Esophagus muscularis mucosa (tissue), 4 donors: ENCODE results near the gene ZIK1. TPM values are rescaled to one million over a fixed set of nuclear protein-coding genes. Genes with fewer than 3 reads are reported as not detected.

Experiments
- DNase-seq: peaks from one replicate; pipeline ENCODE4 v3.0.0-alpha.2; 2017; ENCODE audit errors: extremely low spot score
- H3K27ac ChIP-seq, 4 donors: fragments of 200-600 bp; sonication (generic); replicated peaks in 1 of 4; 1 replicate in 3 of 4; 2 replicates in 1 of 4; pipeline ENCODE4 v1.5.1; 2016 to 2019; ENCODE audit warnings: mild to moderate bottlenecking in 1 of 4
- H3K27me3 ChIP-seq, 4 donors: fragments of 200-600 bp; sonication (generic); one replicate each; pipeline versions ENCODE4 v1.5.1 to v1.6.0; 2016 to 2019
- H3K36me3 ChIP-seq, 4 donors: fragments of 200-600 bp; sonication (generic); one replicate each; pipeline ENCODE4 v1.5.1; 2016 to 2019
- H3K4me1 ChIP-seq, 4 donors: fragments of 200-600 bp; sonication (generic); one replicate each; pipeline ENCODE4 v1.5.1; 2016 to 2019
- H3K4me3 ChIP-seq, 4 donors: fragments of 200-600 bp; sonication (generic); 1 replicate in 2 of 4; 2 replicates in 2 of 4; pipeline ENCODE4 v1.5.1; 2016 to 2019; ENCODE audit warnings: mild to moderate bottlenecking in 4 of 4, moderate library complexity in 1 of 4
- H3K9me3 ChIP-seq, 4 donors: fragments of 200-600 bp; sonication (generic); 1 replicate in 3 of 4; 2 replicates in 1 of 4; pipeline ENCODE4 v1.5.1; 2016 to 2019
- CTCF ChIP-seq, 3 experiments: fragments of 200-600 bp in 2 of 3; fragments of 450-650 bp in 1 of 3; sonication (generic) in 2 of 3; IDR thresholded peaks; one replicate each; pipeline ENCODE4 v1.5.1; 2017 to 2019; ENCODE audit warnings: antibody characterized with exemption in 3 of 3, mild to moderate bottlenecking in 2 of 3, moderate library complexity in 1 of 3
- EP300 ChIP-seq: sonication (generic); formaldehyde crosslinking; IDR thresholded peaks from one replicate; pipeline ENCODE4 v1.6.1; 2017; ENCODE audit warnings: antibody characterized with exemption
- POLR2A ChIP-seq: fragments of 450-650 bp; IDR thresholded peaks from one replicate; pipeline ENCODE4 v1.6.1; 2017; ENCODE audit warnings: antibody characterized with exemption, moderate library complexity, mild to moderate bottlenecking, low read depth
- POLR2AphosphoS5 ChIP-seq, 2 donors: sonication (generic); formaldehyde crosslinking; IDR thresholded peaks; one replicate each; pipeline ENCODE4 v1.6.1; 2017; ENCODE audit warnings: antibody characterized with exemption in 2 of 2
- WGBS: methylation state at CpG from one replicate; pipeline ENCODE4 v1.1.5; 2018; 5-methylcytosine and 5-hydroxymethylcytosine counted together
- intact Hi-C: fragments of 100-400 bp; cut with DNase I; formaldehyde crosslinking; loops from one replicate; pipeline ENCODE4 v1.15.1; 2023
- total RNA-seq, 4 donors: library from RNA; depleted of rRNA; stranded (reverse); fragments of >200 nt; gene quantifications; one replicate each; pipeline versions ENCODE4 v1.1.0 to v1.2.1, GENCODE V29; 2016

ZIK1 gene
- total RNA-seq, 4 donors from 2014 or later, result 3.7 to 9.8 (median 6.4) TPM

- Histone ChIP-seq H3K9me3 (peaks cover 51 to 100% (median 99%) of the 10 kb centered on the region in 4 donors), H3K27me3 (no peaks in the 10 kb centered on the region), H3K27ac (no peak overlapping the region), H3K4me1 (peaks cover 0 to under 1% (median 0%) of the 10 kb centered on the region in 4 donors), H3K36me3 (peaks cover 73 to 89% (median 87%) of the 10 kb centered on the region in 4 donors), H3K4me3 (peak overlapping the region in 1 of 4 donors; percentile 11)
- DNase-seq, result no peak
- 95% methylated on average over 10 of the region's 10 CpGs for WGBS
- TF ChIP-seq CTCF (IDR thresholded peaks at IDR 0.05), result no peak
- no peak for TF ChIP-seq EP300
- no peak for TF ChIP-seq POLR2AphosphoS5 (IDR thresholded peaks at IDR 0.05)
- no peak for TF ChIP-seq POLR2A
- intact Hi-C loops, result no loop called here
Measured at GRCh38 chr19:57620673-57621348, 36.9 kb downstream of the ZIK1 start.

- H3K4me1 ChIP-seq, result no peaks in the 10 kb centered on the region
- no peak for TF ChIP-seq POLR2A
- TF ChIP-seq EP300, result no peak
- no peak for TF ChIP-seq CTCF (IDR thresholded peaks at IDR 0.05)
- TF ChIP-seq POLR2AphosphoS5 (IDR thresholded peaks at IDR 0.05), result no peak
- no peak overlapping the region for H3K4me3 ChIP-seq
- intact Hi-C loops, result no loop called here
- peaks cover 51 to 68% (median 64%) of the 10 kb centered on the region in 4 donors for H3K36me3 ChIP-seq
- H3K9me3 ChIP-seq, result peaks cover 43 to 100% (median 93%) of the 10 kb centered on the region in 4 donors
- H3K27me3 ChIP-seq, result no peaks in the 10 kb centered on the region
- H3K27ac ChIP-seq, result no peak overlapping the region
- no peak for DNase-seq
Measured at GRCh38 chr19:57623091-57623490, 39.1 kb downstream of the ZIK1 start.

GRCh38 chr19:57632987-57633831 lies 49.3 kb downstream of the ZIK1 start, which contains the start of gene ZNF211:
TSS of gene ZNF211 (plus strand) at chr19:57633168. CDS start at chr19:57633347, 179 bp downstream.
- peak in 1 of 3 experiments; percentile 8 for TF ChIP-seq CTCF (IDR thresholded peaks at IDR 0.05)
- TF ChIP-seq POLR2AphosphoS5 (IDR thresholded peaks at IDR 0.05), result peak; percentile 82 to 88
- no peak for TF ChIP-seq EP300
- H3K4me3 ChIP-seq, result peak within 1 kb of the TSS; percentile 65 to 92 (median 84)
- H3K36me3 ChIP-seq, result peaks cover 19 to 48% (median 33%) of the 10 kb centered on the region in 4 donors
- no peaks in the 10 kb centered on the region for H3K27me3 ChIP-seq
- peak; percentile 98 for DNase-seq
- WGBS, result 3% methylated on average over 15 of the region's 59 CpGs
- peak within 1 kb of the TSS; percentile 80 to 90 (median 84) for H3K27ac ChIP-seq
- peaks cover 9 to 19% (median 13%) of the 10 kb centered on the region in 4 donors for H3K4me1 ChIP-seq
- intact Hi-C loops, result loop anchor here (5.0 kb wide), 1 partner anchor 56 kb away; the partner anchor contains the start of gene ZNF416
- H3K9me3 ChIP-seq, result peaks cover 0 to 44% (median 34%) of the 10 kb centered on the region in 4 donors

GRCh38 chr19:57633832-57634131 lies 49.8 kb downstream of the ZIK1 start:
- Histone ChIP-seq H3K27ac (peak overlapping the region; percentile 80 to 90 (median 84)), H3K9me3 (peaks cover 0 to 44% (median 34%) of the 10 kb centered on the region in 4 donors), H3K4me1 (peaks cover 9 to 19% (median 13%) of the 10 kb centered on the region in 4 donors), H3K27me3 (no peaks in the 10 kb centered on the region), H3K36me3 (peaks cover 23 to 54% (median 39%) of the 10 kb centered on the region in 4 donors), H3K4me3 (peak overlapping the region; percentile 65 to 92 (median 84))
- WGBS, result 65% methylated on average over 5 of the region's 6 CpGs
- DNase-seq, result no peak
- intact Hi-C loops, result loop anchor here (5.0 kb wide), 1 partner anchor 56 kb away; the partner anchor contains the start of gene ZNF416
- TF ChIP-seq POLR2A (no peak), CTCF (IDR thresholded peaks at IDR 0.05) (no peak), POLR2AphosphoS5 (IDR thresholded peaks at IDR 0.05) (no peak), EP300 (no peak)
